ENCODE data around the gene RAB14. TPM values are rescaled to one million over a fixed set of nuclear protein-coding genes. Genes with fewer than 3 reads are reported as not detected.

Gene RAB14
- polyA plus RNA-seq, 1 experiment = 18.3 TPM

GRCh38 chr9:121199921-121200320 is 1.7 kb downstream of the RAB14 start:
- TF ChIP-seq CTCF (IDR thresholded peaks at IDR 0.05; ENCODE audit: insufficient read depth, low read depth, low read length) = no peak
- H3K36me3 ChIP-seq (ENCODE audit: control insufficient read depth, insufficient read depth, low read length) = no peaks in the 10 kb centered on the region
- POLR2A ChIA-PET = no interaction called here
- no peaks in the 10 kb centered on the region for H3K27me3 ChIP-seq (ENCODE audit: control insufficient read depth, insufficient read depth, low read length)
- CTCF ChIA-PET = interaction anchor here (1.5 to 1.7 kb wide), 2 partner anchors 9 to 120 kb away, joined by 4 to 6 read pairs; no protein-coding TSS in a partner anchor
- peak overlapping the region; percentile 98 for H3K4me3 ChIP-seq (ENCODE audit: low read depth, low read length)
- no peak for DNase-seq (ENCODE audit: low read depth)

- no peak for TF ChIP-seq CTCF (IDR thresholded peaks at IDR 0.05; ENCODE audit: insufficient read depth, low read depth, low read length)
- Histone ChIP-seq H3K36me3 (ENCODE audit: control insufficient read depth, insufficient read depth, low read length) (no peaks in the 10 kb centered on the region), H3K27me3 (ENCODE audit: control insufficient read depth, insufficient read depth, low read length) (no peaks in the 10 kb centered on the region), H3K4me3 (ENCODE audit: low read depth, low read length) (no peak overlapping the region)
- ChIA-PET POLR2A (no interaction called here), CTCF (interaction anchor here (0.6 to 1.7 kb wide), 5 partner anchors 11 to 463 kb away, joined by 3 to 6 read pairs (median 3); no protein-coding TSS in a partner anchor)
- DNase-seq (ENCODE audit: low read depth) = no peak
Measured at GRCh38 chr9:121198512-121199042, 3.1 kb downstream of the RAB14 start.

- Histone ChIP-seq H3K4me3 (ENCODE audit: low read depth, low read length) (no peak overlapping the region), H3K27me3 (ENCODE audit: control insufficient read depth, insufficient read depth, low read length) (no peaks in the 10 kb centered on the region), H3K36me3 (ENCODE audit: control insufficient read depth, insufficient read depth, low read length) (no peaks in the 10 kb centered on the region)
- CTCF ChIA-PET = interaction anchor here (1.0 to 1.2 kb wide), 2 partner anchors 16 to 178 kb away, joined by 3 read pairs; no protein-coding TSS in a partner anchor
- TF ChIP-seq CTCF (IDR thresholded peaks at IDR 0.05; ENCODE audit: insufficient read depth, low read depth, low read length) = no peak
- POLR2A ChIA-PET = no interaction called here
- DNase-seq (ENCODE audit: low read depth) = no peak
Measured at GRCh38 chr9:121197132-121197531, 4.5 kb downstream of the RAB14 start.

GRCh38 chr9:121196389-121196788 is 5.3 kb downstream of the RAB14 start:
- CTCF ChIA-PET = interaction anchor here (1.0 to 1.2 kb wide), 2 partner anchors 17 to 179 kb away, joined by 3 read pairs; no protein-coding TSS in a partner anchor
- POLR2A ChIA-PET = interaction anchor here (0.6 kb wide), 1 partner anchor 119 kb away, joined by 3 read pairs; no protein-coding TSS in a partner anchor
- DNase-seq (ENCODE audit: low read depth) = no peak
- Histone ChIP-seq H3K27me3 (ENCODE audit: control insufficient read depth, insufficient read depth, low read length) (no peaks in the 10 kb centered on the region), H3K4me3 (ENCODE audit: low read depth, low read length) (no peak overlapping the region), H3K36me3 (ENCODE audit: control insufficient read depth, insufficient read depth, low read length) (no peaks in the 10 kb centered on the region)
- TF ChIP-seq CTCF (IDR thresholded peaks at IDR 0.05; ENCODE audit: insufficient read depth, low read depth, low read length) = no peak

GRCh38 chr9:121194730-121195129 is 6.9 kb downstream of the RAB14 start:
- ChIA-PET CTCF (no interaction called here), POLR2A (no interaction called here)
- Histone ChIP-seq H3K27me3 (ENCODE audit: control insufficient read depth, insufficient read depth, low read length) (no peaks in the 10 kb centered on the region), H3K36me3 (ENCODE audit: control insufficient read depth, insufficient read depth, low read length) (no peaks in the 10 kb centered on the region), H3K4me3 (ENCODE audit: low read depth, low read length) (no peak overlapping the region)
- no peak for TF ChIP-seq CTCF (IDR thresholded peaks at IDR 0.05; ENCODE audit: insufficient read depth, low read depth, low read length)
- no peak for DNase-seq (ENCODE audit: low read depth)
